Upper lobe of left lung (tissue), 6 donors: ENCODE data around the gene NTN1. TPM values are rescaled to one million over a fixed set of nuclear protein-coding genes. Genes with fewer than 3 reads are reported as not detected.
A peak's percentile ranks its signal among the peaks of the same experiment; 100 is the strongest.

Experiments used
- ATAC-seq, 2 donors: fragments of 200-7000 bp; cut with Tn5 transposase; one replicate each; pipeline ENCODE4 v1.9.1; 2022; ENCODE audit warnings: mild to moderate bottlenecking in 2 of 2, moderate library complexity in 2 of 2; ENCODE audit not compliant: low FRiP score in 2 of 2
- DNase-seq, 2 donors: peaks; one replicate each; pipeline ENCODE4 v3.0.0-alpha.2; 2019 to 2020
- H3K27ac ChIP-seq, 4 donors: fragments of 200-600 bp; sonication (generic); one replicate each; pipeline ENCODE4 v1.5.1; 2016 to 2019
- H3K27me3 ChIP-seq, 4 donors: fragments of 200-600 bp; sonication (generic); one replicate each; pipeline ENCODE4 v1.5.1; 2017 to 2019
- H3K36me3 ChIP-seq, 4 donors: fragments of 200-600 bp; sonication (generic); one replicate each; pipeline ENCODE4 v1.5.1; 2016 to 2019
- H3K4me1 ChIP-seq, 4 donors: fragments of 200-600 bp; sonication (generic); one replicate each; pipeline ENCODE4 v1.5.1; 2018 to 2019
- H3K4me3 ChIP-seq, 4 donors: fragments of 200-600 bp; sonication (generic); one replicate each; pipeline ENCODE4 v1.5.1; 2017 to 2019; ENCODE audit warnings: mild to moderate bottlenecking in 2 of 4, moderate library complexity in 1 of 4
- H3K9me3 ChIP-seq, 4 donors: fragments of 200-600 bp; sonication (generic); one replicate each; pipeline ENCODE4 v1.5.1; 2018 to 2019
- CTCF ChIP-seq, 6 experiments: fragments of 450-650 bp in 4 of 6; fragments of 200-600 bp in 2 of 6; sonication (generic) in 2 of 6; IDR thresholded peaks; one replicate each; pipeline ENCODE4 v1.5.1; 2016 to 2019; ENCODE audit warnings: antibody characterized with exemption in 6 of 6
- EP300 ChIP-seq, 4 donors: sonication (generic); formaldehyde crosslinking; IDR thresholded peaks; one replicate each; pipeline ENCODE4 v1.5.1; 2017; ENCODE audit warnings: antibody characterized with exemption in 4 of 4, control low read depth in 2 of 4
- POLR2A ChIP-seq, 4 donors: fragments of 450-650 bp; IDR thresholded peaks; one replicate each; pipeline ENCODE4 v1.5.1; 2016 to 2017; ENCODE audit warnings: antibody characterized with exemption in 4 of 4, mild to moderate bottlenecking in 2 of 4
- POLR2AphosphoS5 ChIP-seq, 2 donors: sonication (generic); formaldehyde crosslinking; IDR thresholded peaks; one replicate each; pipeline ENCODE4 v1.5.1; 2017; ENCODE audit warnings: antibody characterized with exemption in 2 of 2
- WGBS, 2 donors: methylation state at CpG; one replicate each; pipeline ENCODE4 v1.1.5; 2017 to 2018; 5-methylcytosine and 5-hydroxymethylcytosine counted together
- total RNA-seq, 6 donors: library from RNA; depleted of rRNA in 4 of 6; stranded (reverse); fragments of >200 nt in 4 of 6; gene quantifications; one replicate each; pipeline versions ENCODE4 v1.1.0 to v1.2.1, GENCODE V29; 2016 to 2021
- donor health status: DM: no; HTN: no; CAD: no; lungs with moderate emphysema.
- donor health status: DM: no; HTN: yes; CAD: no; lungs with severe emphysema.

Gene NTN1
- total RNA-seq, 6 donors from 2014 or later, result 2.6 to 9.1 (median 4.1) TPM

GRCh38 chr17:9002606-9003354 is 18.5 kb upstream of the NTN1 start:
- WGBS, 2 donors, result 3 to 8% methylated on average over 10 to 17 of the region's 69 CpGs

GRCh38 chr17:9003355-9004131 is 17.8 kb upstream of the NTN1 start:
- no peaks in the 10 kb centered on the region for H3K36me3 ChIP-seq
- peaks cover 3 to 41% (median 25%) of the 10 kb centered on the region in 4 donors for H3K27me3 ChIP-seq
- H3K4me3 ChIP-seq, result peak overlapping the region in 3 of 4 donors; percentile 36 to 48 (median 41)
- peak in 1 of 2 donors; percentile 85 for DNase-seq
- peak in 1 of 2 donors; percentile 25 for ATAC-seq
- no peak overlapping the region for H3K27ac ChIP-seq
- no peaks in the 10 kb centered on the region for H3K9me3 ChIP-seq
- 3 to 8% methylated on average over 17 to 60 of the region's 90 CpGs for WGBS, 2 donors
- TF ChIP-seq POLR2AphosphoS5 (IDR thresholded peaks at IDR 0.05) (no peak), EP300 (IDR thresholded peaks at IDR 0.05) (no peak), CTCF (IDR thresholded peaks at IDR 0.05) (no peak), POLR2A (IDR thresholded peaks at IDR 0.05) (no peak)
- peaks cover 14 to 27% (median 20%) of the 10 kb centered on the region in 4 donors for H3K4me1 ChIP-seq

More at GRCh38 chr17:9002606-9003354, 18.5 kb upstream of the NTN1 start:
- peak; percentile 26 to 62 for ATAC-seq
- no peaks in the 10 kb centered on the region for H3K9me3 ChIP-seq
- H3K27ac ChIP-seq, result no peak overlapping the region
- H3K4me1 ChIP-seq, result peaks cover 14 to 27% (median 20%) of the 10 kb centered on the region in 4 donors
- no peaks in the 10 kb centered on the region for H3K36me3 ChIP-seq
- no peak for TF ChIP-seq POLR2AphosphoS5 (IDR thresholded peaks at IDR 0.05)
- no peak for TF ChIP-seq POLR2A (IDR thresholded peaks at IDR 0.05)
- peak in 2 of 6 experiments; percentile 13 to 30 for TF ChIP-seq CTCF (IDR thresholded peaks at IDR 0.05)
- no peak for TF ChIP-seq EP300 (IDR thresholded peaks at IDR 0.05)
- H3K4me3 ChIP-seq, result peak overlapping the region in 3 of 4 donors; percentile 36 to 48 (median 41)
- DNase-seq, result peak in 1 of 2 donors; percentile 87
- H3K27me3 ChIP-seq, result peaks cover 3 to 41% (median 25%) of the 10 kb centered on the region in 4 donors

- peak overlapping the region in 3 of 4 donors; percentile 36 to 48 (median 41) for H3K4me3 ChIP-seq
Measured at GRCh38 chr17:9004132-9004960, 17.0 kb upstream of the NTN1 start.

More at GRCh38 chr17:9004132-9004960, 17.0 kb upstream of the NTN1 start:
- WGBS, 2 donors, result 13 to 42% methylated on average over 5 to 52 of the region's 58 CpGs
- DNase-seq (peak in 1 of 2 donors; percentile 59), ATAC-seq (no peak)
- H3K27ac ChIP-seq, result no peak overlapping the region
- H3K27me3 ChIP-seq, result peaks cover 3 to 39% (median 25%) of the 10 kb centered on the region in 4 donors
- TF ChIP-seq EP300 (IDR thresholded peaks at IDR 0.05), result no peak
- no peak for TF ChIP-seq POLR2AphosphoS5 (IDR thresholded peaks at IDR 0.05)
- TF ChIP-seq CTCF (IDR thresholded peaks at IDR 0.05), result no peak
- TF ChIP-seq POLR2A (IDR thresholded peaks at IDR 0.05), result no peak
- H3K4me1 ChIP-seq, result peaks cover 14 to 27% (median 20%) of the 10 kb centered on the region in 4 donors
- no peaks in the 10 kb centered on the region for H3K36me3 ChIP-seq
- H3K9me3 ChIP-seq, result no peaks in the 10 kb centered on the region
